Stomach (tissue), 4 donors: Measurements from ENCODE around the gene CFHR1.

ENCODE experiments used
- CTCF ChIP-seq, 7 experiments: fragments of 450-650 bp in 4 of 7; fragments of 200-600 bp in 3 of 7; sonication (generic) in 3 of 7; IDR thresholded peaks; one replicate each; pipeline ENCODE4 v1.5.1; 2016 to 2019; ENCODE audit warnings: antibody characterized with exemption in 7 of 7, control low read depth in 2 of 7, mild to moderate bottlenecking in 1 of 7
- POLR2A ChIP-seq, 4 donors: fragments of 450-650 bp; IDR thresholded peaks; one replicate each; pipeline ENCODE4 v1.6.1; 2016; ENCODE audit warnings: antibody characterized with exemption in 4 of 4, control low read depth in 2 of 4, mild to moderate bottlenecking in 1 of 4, moderate library complexity in 1 of 4
- POLR2AphosphoS5 ChIP-seq, 3 donors: sonication (generic); formaldehyde crosslinking; IDR thresholded peaks; one replicate each; pipeline ENCODE4 v1.6.1; 2016; ENCODE audit warnings: antibody characterized with exemption in 3 of 3

GRCh38 chr1:196875935-196876334 lies 56.4 kb downstream of the CFHR1 start:
- TF ChIP-seq CTCF (IDR thresholded peaks at IDR 0.05) (no peak), POLR2AphosphoS5 (IDR thresholded peaks at IDR 0.05) (no peak), POLR2A (IDR thresholded peaks at IDR 0.05) (no peak)
